Right lobe of liver (tissue), 4 donors: ENCODE data around the gene JDP2.

ENCODE experiments used
- POLR2A ChIP-seq: fragments of 450-650 bp; IDR thresholded peaks from one replicate; pipeline ENCODE4 v1.6.1; 2017; ENCODE audit warnings: antibody characterized with exemption, mild to moderate bottlenecking
- TF ChIP-seq, protein P1 (sequence below), 4 donors: fragments of 200-600 bp in 3 of 4; fragments of 450-650 bp in 1 of 4; IDR thresholded peaks; one replicate each; pipeline versions ENCODE4 v1.5.1 to v1.8.0; 2016 to 2022; ENCODE audit warnings: antibody characterized with exemption in 4 of 4, mild to moderate bottlenecking in 2 of 4
- donor health status: DM: no; HTN: no; CAD: no.
- donor health status: DM: no; HTN: no; CAD: no.
- donor health status: DM: no; HTN: yes; CAD: no.

DNA sequence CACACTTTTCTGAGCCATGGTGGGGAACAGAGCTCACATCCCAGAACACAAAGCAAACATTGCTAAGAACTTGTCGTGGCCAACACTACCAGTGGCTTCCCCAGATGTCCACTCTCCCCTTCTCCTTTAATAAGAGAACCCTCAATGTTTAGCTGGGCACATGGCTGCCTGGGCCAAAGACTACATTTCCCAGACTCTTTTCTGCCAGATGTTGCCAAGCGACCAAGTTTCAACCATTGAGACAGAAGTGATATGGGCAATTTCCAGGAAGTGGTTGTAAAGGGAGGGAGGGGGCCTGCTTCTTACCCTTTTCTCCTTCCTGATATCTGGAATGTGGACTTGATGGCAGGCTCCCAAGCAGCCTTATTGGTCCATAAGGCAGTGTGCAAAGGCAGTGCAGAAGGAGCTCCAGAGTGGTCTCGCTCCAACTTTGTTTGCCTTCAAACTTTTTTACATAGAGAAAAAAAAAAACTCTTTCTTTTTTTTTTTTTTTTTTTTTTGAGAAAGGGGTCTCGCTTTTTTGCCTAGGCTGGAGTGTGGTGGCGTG lies 24.9 kb upstream of the JDP2 start:
- TF ChIP-seq, protein P1, sequence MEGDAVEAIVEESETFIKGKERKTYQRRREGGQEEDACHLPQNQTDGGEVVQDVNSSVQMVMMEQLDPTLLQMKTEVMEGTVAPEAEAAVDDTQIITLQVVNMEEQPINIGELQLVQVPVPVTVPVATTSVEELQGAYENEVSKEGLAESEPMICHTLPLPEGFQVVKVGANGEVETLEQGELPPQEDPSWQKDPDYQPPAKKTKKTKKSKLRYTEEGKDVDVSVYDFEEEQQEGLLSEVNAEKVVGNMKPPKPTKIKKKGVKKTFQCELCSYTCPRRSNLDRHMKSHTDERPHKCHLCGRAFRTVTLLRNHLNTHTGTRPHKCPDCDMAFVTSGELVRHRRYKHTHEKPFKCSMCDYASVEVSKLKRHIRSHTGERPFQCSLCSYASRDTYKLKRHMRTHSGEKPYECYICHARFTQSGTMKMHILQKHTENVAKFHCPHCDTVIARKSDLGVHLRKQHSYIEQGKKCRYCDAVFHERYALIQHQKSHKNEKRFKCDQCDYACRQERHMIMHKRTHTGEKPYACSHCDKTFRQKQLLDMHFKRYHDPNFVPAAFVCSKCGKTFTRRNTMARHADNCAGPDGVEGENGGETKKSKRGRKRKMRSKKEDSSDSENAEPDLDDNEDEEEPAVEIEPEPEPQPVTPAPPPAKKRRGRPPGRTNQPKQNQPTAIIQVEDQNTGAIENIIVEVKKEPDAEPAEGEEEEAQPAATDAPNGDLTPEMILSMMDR (IDR thresholded peaks at IDR 0.05): no peak
- TF ChIP-seq POLR2A: no peak
